Calu3 (cell line): ENCODE results near the gene CCDC195. TPM values are rescaled to one million over a fixed set of nuclear protein-coding genes. Genes with fewer than 3 reads are reported as not detected.

Experiments
- BruUV-seq: library from RNA; stranded (reverse); fragments of 400-500 nt; replicated peaks from 2 replicates; lab custom pipeline; 2021; lab: Mats Ljungman, UMichigan
- CTCF ChIA-PET: fragments of 300-600 bp; sonication (Branson Sonifier 250); formaldehyde crosslinking; loops from one replicate; lab custom pipeline; 2022; ENCODE audit warnings: antibody characterized with exemption; lab: Charles Lee
- DNase-seq: peaks from one replicate; pipeline ENCODE4 v3.0.0; 2022
- H3K27ac Mint-ChIP-seq: one replicate; pipeline ENCODE4 v1.8.0; 2022; ENCODE audit warnings: mixed read lengths; ENCODE audit not compliant: unreplicated experiment
- H3K27me3 Mint-ChIP-seq: one replicate; pipeline ENCODE4 v1.8.0; 2022; ENCODE audit warnings: mixed read lengths; ENCODE audit not compliant: unreplicated experiment
- H3K36me3 Mint-ChIP-seq: one replicate; pipeline ENCODE4 v1.8.0; 2022; ENCODE audit warnings: mild to moderate bottlenecking, moderate library complexity, mixed read lengths; ENCODE audit not compliant: insufficient read depth, unreplicated experiment
- H3K4me1 Mint-ChIP-seq: one replicate; pipeline ENCODE4 v1.8.0; 2022; ENCODE audit warnings: mild to moderate bottlenecking, low read depth, mixed read lengths; ENCODE audit not compliant: unreplicated experiment
- H3K4me3 Mint-ChIP-seq: one replicate; pipeline ENCODE4 v1.8.0; 2022; ENCODE audit warnings: mild to moderate bottlenecking, low read depth, moderate library complexity, mixed read lengths; ENCODE audit not compliant: unreplicated experiment
- H3K9me3 Mint-ChIP-seq: one replicate; pipeline ENCODE4 v1.8.0; 2022; ENCODE audit warnings: low read depth, mixed read lengths; ENCODE audit not compliant: unreplicated experiment
- CTCF ChIP-seq: fragments of 200-600 bp; IDR thresholded peaks from one replicate; pipeline ENCODE4 v1.8.0; 2022; ENCODE audit warnings: antibody characterized with exemption; ENCODE audit not compliant: unreplicated experiment
- intact Hi-C: fragments of 100-400 bp; cut with micrococcal nuclease; formaldehyde crosslinking; loops from one replicate; pipeline ENCODE4 v1.10.0; 2022; ENCODE audit not compliant: unreplicated experiment
- total RNA-seq: library from RNA; stranded (reverse); gene quantifications from 2 replicates; pipeline ENCODE4 v1.2.3, GENCODE V29; 2022

The CCDC195 gene
- total RNA-seq, 1 experiment from 2014 or later = not detected

GRCh38 chr2:224753743-224754540 lies 37.8 kb upstream of the CCDC195 start:
- intact Hi-C loops = no loop called here
- CTCF ChIA-PET = no interaction called here
- Mint-ChIP-seq H3K9me3 (peaks cover 14% of the 10 kb centered on the region), H3K4me3 (no peak overlapping the region), H3K27ac (no peak overlapping the region), H3K4me1 (no peaks in the 10 kb centered on the region), H3K36me3 (no peaks in the 10 kb centered on the region), H3K27me3 (no peaks in the 10 kb centered on the region)
- no peak for TF ChIP-seq CTCF
- BruUV-seq = no TSS peak
- no peak for DNase-seq

- Mint-ChIP-seq H3K27ac (no peak overlapping the region), H3K27me3 (no peaks in the 10 kb centered on the region), H3K9me3 (peaks cover 4% of the 10 kb centered on the region), H3K36me3 (no peaks in the 10 kb centered on the region), H3K4me1 (no peaks in the 10 kb centered on the region), H3K4me3 (no peak overlapping the region)
- CTCF ChIA-PET = no interaction called here
- DNase-seq = no peak
- no TSS peak for BruUV-seq
- no peak for TF ChIP-seq CTCF
- intact Hi-C loops = no loop called here
Observed at GRCh38 chr2:224751996-224752698, 36.0 kb upstream of the CCDC195 start.

GRCh38 chr2:224749136-224749535 lies 33.0 kb upstream of the CCDC195 start:
- no peaks in the 10 kb centered on the region for H3K27me3 Mint-ChIP-seq
- H3K9me3 Mint-ChIP-seq = no peaks in the 10 kb centered on the region
- no peak overlapping the region for H3K4me3 Mint-ChIP-seq
- BruUV-seq = no TSS peak
- CTCF ChIA-PET = interaction anchor here (0.6 kb wide), 1 partner anchor 306 kb away, joined by 5 read pairs; no protein-coding TSS in a partner anchor
- intact Hi-C loops = no loop called here
- no peak for DNase-seq
- peak; percentile 18 for TF ChIP-seq CTCF
- H3K36me3 Mint-ChIP-seq = no peaks in the 10 kb centered on the region
- no peak overlapping the region for H3K27ac Mint-ChIP-seq
- H3K4me1 Mint-ChIP-seq = no peaks in the 10 kb centered on the region

GRCh38 chr2:224747765-224748164 lies 31.6 kb upstream of the CCDC195 start:
- BruUV-seq = no TSS peak
- no peaks in the 10 kb centered on the region for H3K9me3 Mint-ChIP-seq
- no peak for DNase-seq
- no peaks in the 10 kb centered on the region for H3K36me3 Mint-ChIP-seq
- H3K27ac Mint-ChIP-seq = no peak overlapping the region
- no peak overlapping the region for H3K4me3 Mint-ChIP-seq
- no peaks in the 10 kb centered on the region for H3K27me3 Mint-ChIP-seq
- intact Hi-C loops = no loop called here
- H3K4me1 Mint-ChIP-seq = no peaks in the 10 kb centered on the region
- no peak for TF ChIP-seq CTCF
- CTCF ChIA-PET = no interaction called here
